Ovary (tissue), 9 donors: ENCODE measurements around the gene SPINK1. TPM values are rescaled to one million over a fixed set of nuclear protein-coding genes. Genes with fewer than 3 reads are reported as not detected.

ENCODE experiments used
- DNase-seq, 5 donors: peaks; one replicate each; pipeline ENCODE4 v3.0.0-alpha.2; 2019 to 2020
- H3K27ac ChIP-seq, 2 donors: fragments of 200-600 bp; one replicate each; pipeline versions ENCODE4 v1.5.1 to v1.8.0; 2019 to 2022
- H3K27me3 ChIP-seq: fragments of 200-600 bp; one replicate; pipeline ENCODE4 v1.8.0; 2022
- H3K36me3 ChIP-seq: fragments of 200-600 bp; sonication (generic); one replicate; pipeline ENCODE4 v1.5.1; 2019
- H3K4me1 ChIP-seq: one replicate; pipeline ENCODE4 v1.8.1; 2013; ENCODE audit warnings: mild to moderate bottlenecking, moderate library complexity; ENCODE audit not compliant: insufficient read depth
- H3K4me3 ChIP-seq: fragments of 200-600 bp; sonication (generic); one replicate; pipeline ENCODE4 v1.5.1; 2017
- H3K9me3 ChIP-seq, 2 donors: fragments of 200-600 bp in 1 of 2; sonication (generic) in 1 of 2; one replicate each; pipeline versions ENCODE4 v1.5.1 to v1.8.1; 2013 to 2019; ENCODE audit warnings: mild to moderate bottlenecking in 1 of 2, moderate library complexity in 1 of 2
- EP300 ChIP-seq: sonication (generic); formaldehyde crosslinking; IDR thresholded peaks from one replicate; pipeline ENCODE4 v1.6.1; 2017; ENCODE audit warnings: antibody characterized with exemption
- POLR2A ChIP-seq: fragments of 450-650 bp; IDR thresholded peaks from one replicate; pipeline ENCODE4 v1.6.1; 2017; ENCODE audit warnings: antibody characterized with exemption, mild to moderate bottlenecking, moderate library complexity
- WGBS, 3 donors: extraction: QIAGEN DNeasy Blood & Tissue Kit in 1 of 3; methylation state at CpG; one replicate each; pipeline versions ENCODE4 v1.1.5 to v1.1.7; 2013 to 2017; 5-methylcytosine and 5-hydroxymethylcytosine counted together
- intact Hi-C, 4 donors: fragments of 100-400 bp; cut with DNase I; formaldehyde crosslinking; loops; one replicate each; pipeline versions ENCODE4 v1.11.0 to v1.15.1; 2022 to 2023
- polyA plus RNA-seq, 2 donors: library from polyadenylated mRNA; stranded (reverse); fragments of 200-250 nt in 1 of 2; fragments of 350-450 nt in 1 of 2; fragmentation: Illumina TruSeq in 1 of 2; extraction: RNeasy Lipid Tissue Mini Kit (QIAGEN cat#74804) in 1 of 2; gene quantifications; one replicate each; pipeline ENCODE4 v1.2.3, GENCODE V29; 2013 to 2014
- total RNA-seq, 7 donors: library from RNA; depleted of rRNA in 2 of 7; stranded (reverse); fragments of >200 nt in 2 of 7; fragmentation: NEBNext Ultra II Directional in 3 of 7; extraction: Animal tissue kit (Norgen Biotek cat#: 25700) in 3 of 7; gene quantifications; one replicate each; pipeline versions ENCODE4 v1.1.0 to v1.2.4, GENCODE V29; 2016 to 2023
- TF ChIP-seq, protein P1 (sequence below), 3 donors: fragments of 450-650 bp in 2 of 3; fragments of 200-600 bp in 1 of 3; IDR thresholded peaks; one replicate each; pipeline versions ENCODE4 v1.5.1 to v1.8.0; 2016 to 2022; ENCODE audit warnings: antibody characterized with exemption in 3 of 3, mild to moderate bottlenecking in 1 of 3
- donor health status: DM: no; HTN: no; CAD: no; lungs with moderate emphysema.
- donor health status: DM: no; HTN: no; CAD: no.
- donor health status: Bipolar disorder and iron deficiency.
- donor health status: DM: yes; HTN: yes; CAD: no.
- donor health status: DM: no; HTN: no; CAD: no.
- donor health status: DM: yes; HTN: yes; CAD: no.

SPINK1 gene
- total and polyA plus RNA-seq, 9 donors = 13.1 to 24.2 TPM; not detected in 7

DNA sequence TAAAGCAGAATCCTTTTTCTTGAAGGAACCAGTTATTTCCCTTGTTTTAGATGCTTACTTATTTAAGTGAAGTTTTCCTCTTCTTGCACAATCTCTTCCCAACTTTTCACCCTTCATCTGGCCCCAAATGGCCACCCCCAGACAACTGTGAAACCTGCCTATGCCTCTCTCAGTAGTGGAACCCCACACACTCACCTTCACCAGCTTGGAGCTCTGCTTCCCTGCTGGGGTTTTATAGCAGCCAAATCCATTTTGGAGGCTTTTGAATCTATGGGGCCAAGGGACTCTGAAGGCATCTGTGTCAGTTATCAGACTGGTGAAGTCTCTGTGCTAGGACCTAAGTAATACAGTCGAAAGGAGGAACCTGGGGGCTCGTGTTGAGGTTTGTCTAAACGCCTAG is 22.9 kb upstream of the SPINK1 start:
- WGBS, 3 donors = 36 to 62% (median 57%) methylated on average over 3 of the region's 3 CpGs
- intact Hi-C loops = no loop called here
- no peaks in the 10 kb centered on the region for H3K4me1 ChIP-seq
- H3K9me3 ChIP-seq = no peaks in the 10 kb centered on the region
- TF ChIP-seq POLR2A (no peak), EP300 (no peak)
- TF ChIP-seq, protein P1, sequence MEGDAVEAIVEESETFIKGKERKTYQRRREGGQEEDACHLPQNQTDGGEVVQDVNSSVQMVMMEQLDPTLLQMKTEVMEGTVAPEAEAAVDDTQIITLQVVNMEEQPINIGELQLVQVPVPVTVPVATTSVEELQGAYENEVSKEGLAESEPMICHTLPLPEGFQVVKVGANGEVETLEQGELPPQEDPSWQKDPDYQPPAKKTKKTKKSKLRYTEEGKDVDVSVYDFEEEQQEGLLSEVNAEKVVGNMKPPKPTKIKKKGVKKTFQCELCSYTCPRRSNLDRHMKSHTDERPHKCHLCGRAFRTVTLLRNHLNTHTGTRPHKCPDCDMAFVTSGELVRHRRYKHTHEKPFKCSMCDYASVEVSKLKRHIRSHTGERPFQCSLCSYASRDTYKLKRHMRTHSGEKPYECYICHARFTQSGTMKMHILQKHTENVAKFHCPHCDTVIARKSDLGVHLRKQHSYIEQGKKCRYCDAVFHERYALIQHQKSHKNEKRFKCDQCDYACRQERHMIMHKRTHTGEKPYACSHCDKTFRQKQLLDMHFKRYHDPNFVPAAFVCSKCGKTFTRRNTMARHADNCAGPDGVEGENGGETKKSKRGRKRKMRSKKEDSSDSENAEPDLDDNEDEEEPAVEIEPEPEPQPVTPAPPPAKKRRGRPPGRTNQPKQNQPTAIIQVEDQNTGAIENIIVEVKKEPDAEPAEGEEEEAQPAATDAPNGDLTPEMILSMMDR (IDR thresholded peaks at IDR 0.05) = no peak
- no peak for DNase-seq
- H3K36me3 ChIP-seq = no peaks in the 10 kb centered on the region
- H3K4me3 ChIP-seq = no peak overlapping the region
- no peaks in the 10 kb centered on the region for H3K27me3 ChIP-seq
- no peak overlapping the region for H3K27ac ChIP-seq

DNA sequence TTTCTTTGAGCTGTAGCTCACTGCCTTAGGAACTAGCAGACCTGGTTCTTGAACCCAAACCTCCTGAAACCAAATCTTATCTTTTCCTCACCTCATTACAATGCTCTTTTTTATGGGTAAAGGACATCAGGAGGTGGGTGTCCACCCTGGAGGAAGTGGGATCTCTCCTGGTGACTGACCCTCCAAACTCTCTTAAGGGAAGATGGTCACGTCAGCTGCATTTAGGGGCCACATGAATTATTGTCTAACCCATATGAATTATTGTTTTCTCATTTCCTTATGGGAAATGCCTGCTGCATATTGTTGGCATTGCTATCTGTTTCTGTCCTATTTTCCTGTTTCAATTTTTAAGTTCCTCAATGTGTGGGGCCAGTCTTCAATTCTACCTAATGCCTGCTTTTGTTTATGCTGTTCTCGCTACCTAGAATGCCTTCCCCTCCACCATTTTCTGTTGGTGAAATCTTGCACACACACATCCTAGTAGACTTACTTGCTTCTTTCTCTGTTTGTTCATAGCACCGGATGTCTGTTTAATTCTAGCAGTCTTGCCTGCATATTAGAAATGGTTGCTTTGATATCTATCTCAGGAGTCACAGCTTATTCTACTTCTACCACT is 22.0 kb upstream of the SPINK1 start:
- no peak for DNase-seq
- no peak for TF ChIP-seq POLR2A
- TF ChIP-seq EP300 = no peak
- TF ChIP-seq, protein P1 (IDR thresholded peaks at IDR 0.05) = no peak
- Histone ChIP-seq H3K27ac (no peak overlapping the region), H3K4me3 (no peak overlapping the region), H3K27me3 (no peaks in the 10 kb centered on the region), H3K4me1 (no peaks in the 10 kb centered on the region), H3K9me3 (no peaks in the 10 kb centered on the region), H3K36me3 (no peaks in the 10 kb centered on the region)
- intact Hi-C loops = no loop called here
- 71 to 82% (median 76%) methylated on average over 3 of the region's 3 CpGs for WGBS, 3 donors

DNA sequence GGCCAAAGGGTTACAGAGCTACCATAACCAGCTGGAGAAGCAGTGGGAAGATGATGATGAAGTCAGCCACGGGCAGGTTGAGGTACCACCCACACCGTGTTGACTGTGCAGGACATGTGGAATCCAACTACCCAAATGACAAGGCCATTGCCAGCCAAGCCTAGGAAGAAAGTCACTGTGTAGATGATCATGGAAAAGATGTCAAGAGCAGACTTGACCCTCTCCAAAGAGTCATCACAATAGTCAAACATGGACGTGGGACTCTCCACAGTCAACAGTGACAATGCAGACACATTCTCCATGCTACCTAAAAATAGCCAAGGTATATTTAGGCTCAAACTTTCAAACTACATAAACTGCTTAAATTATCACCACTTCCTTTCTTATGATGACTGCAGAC is 20.9 kb upstream of the SPINK1 start:
- intact Hi-C loops = no loop called here
- no peak for DNase-seq
- TF ChIP-seq EP300 = no peak
- Histone ChIP-seq H3K27me3 (no peaks in the 10 kb centered on the region), H3K27ac (no peak overlapping the region), H3K36me3 (no peaks in the 10 kb centered on the region), H3K9me3 (no peaks in the 10 kb centered on the region), H3K4me3 (no peak overlapping the region), H3K4me1 (no peaks in the 10 kb centered on the region)
- 55 to 81% (median 55%) methylated on average over 3 of the region's 3 CpGs for WGBS, 3 donors

DNA sequence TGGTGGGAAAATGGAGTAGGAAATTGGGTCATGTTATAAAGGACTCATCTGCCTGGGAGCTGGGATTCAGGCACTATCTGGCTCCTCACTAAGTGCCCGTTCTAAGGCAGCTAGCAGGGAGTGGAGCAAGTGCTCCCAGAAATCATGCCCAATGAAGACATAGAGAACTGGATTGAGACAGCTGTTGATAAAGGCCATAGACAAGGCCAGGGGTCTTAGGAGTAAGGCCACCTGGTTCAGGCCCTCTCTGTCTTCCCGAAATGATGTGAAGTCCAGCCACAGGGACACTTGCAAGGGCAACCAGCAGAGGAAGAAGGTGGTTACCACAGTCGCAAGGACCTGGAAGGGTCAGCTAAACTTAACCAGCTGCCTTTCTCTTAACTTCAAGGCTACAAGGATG is 20.1 kb upstream of the SPINK1 start:
- Histone ChIP-seq H3K36me3 (no peaks in the 10 kb centered on the region), H3K4me3 (no peak overlapping the region), H3K9me3 (no peaks in the 10 kb centered on the region), H3K4me1 (no peaks in the 10 kb centered on the region), H3K27me3 (no peaks in the 10 kb centered on the region), H3K27ac (no peak overlapping the region)
- intact Hi-C loops = no loop called here
- DNase-seq = no peak
- TF ChIP-seq EP300 = no peak
- TF ChIP-seq, protein P1 (IDR thresholded peaks at IDR 0.05) = no peak
- no peak for TF ChIP-seq POLR2A
- WGBS, 3 donors = 87 to 94% (median 89%) methylated on average over 3 of the region's 3 CpGs

DNA sequence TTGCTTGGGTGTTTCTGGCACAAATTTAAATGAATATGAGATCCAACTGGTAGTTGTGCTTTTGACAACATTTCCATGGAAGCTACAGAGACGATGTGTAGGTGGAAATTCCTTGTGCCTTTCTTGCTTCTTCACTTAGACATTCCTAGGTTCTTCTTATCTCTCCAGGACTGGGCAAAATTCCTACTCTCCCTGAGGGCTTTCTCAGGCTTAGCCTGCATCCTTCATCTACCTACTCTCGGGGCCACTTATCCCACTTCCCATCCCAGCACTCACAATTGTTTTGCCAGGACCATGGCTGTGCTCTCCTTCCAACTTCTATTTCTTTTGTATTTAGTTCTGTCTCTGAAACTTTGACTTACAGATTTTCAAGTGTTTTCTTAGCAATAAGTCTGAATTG is 17.8 kb upstream of the SPINK1 start:
- no peak for TF ChIP-seq POLR2A
- no peak for TF ChIP-seq EP300
- TF ChIP-seq, protein P1 (IDR thresholded peaks at IDR 0.05) = no peak
- no peaks in the 10 kb centered on the region for H3K36me3 ChIP-seq
- 36 to 45% (median 39%) methylated on average over 2 of the region's 2 CpGs for WGBS, 3 donors
- no peaks in the 10 kb centered on the region for H3K27me3 ChIP-seq
- no peak overlapping the region for H3K27ac ChIP-seq
- DNase-seq = no peak
- no peak overlapping the region for H3K4me3 ChIP-seq
- H3K4me1 ChIP-seq = no peaks in the 10 kb centered on the region
- intact Hi-C loops = no loop called here
- no peaks in the 10 kb centered on the region for H3K9me3 ChIP-seq
